Muscle layer of colon (tissue), 2 donors: ENCODE data around the gene CCDC88C.
"Not testable (repeated sequence)": the region's sequence is repeated elsewhere in the genome, so short reads cannot be mapped to it uniquely, and the experiment has no call there.

Experiments
- H3K27ac ChIP-seq: one replicate; pipeline ENCODE4 v1.7.0; 2013; ENCODE audit warnings: low read depth, mild to moderate bottlenecking, low read length, moderate library complexity
- H3K27me3 ChIP-seq, 2 donors: one replicate each; pipeline ENCODE4 v1.7.0; 2013; ENCODE audit warnings: low read length in 2 of 2, mild to moderate bottlenecking in 2 of 2; ENCODE audit not compliant: insufficient read depth in 2 of 2, control insufficient read depth in 1 of 2
- H3K36me3 ChIP-seq: one replicate; pipeline ENCODE4 v1.7.0; 2013; ENCODE audit warnings: mild to moderate bottlenecking, low read length; ENCODE audit not compliant: insufficient read depth
- H3K4me1 ChIP-seq: one replicate; pipeline ENCODE4 v1.7.0; 2013; ENCODE audit warnings: mild to moderate bottlenecking, low read length; ENCODE audit not compliant: insufficient read depth
- H3K4me3 ChIP-seq, 2 donors: one replicate each; pipeline ENCODE4 v1.7.0; 2013; ENCODE audit warnings: low read length in 2 of 2, low read depth in 1 of 2, mild to moderate bottlenecking in 1 of 2, moderate library complexity in 1 of 2
- H3K9ac ChIP-seq: one replicate; pipeline ENCODE4 v1.7.0; 2013; ENCODE audit warnings: low read length
- H3K9me3 ChIP-seq: one replicate; pipeline ENCODE4 v1.7.0; 2013; ENCODE audit warnings: mild to moderate bottlenecking, low read length
- donor health status: abdominal sarcoma.
- donor health status: Adenocarcinoma of cecum.

The CCDC88C gene

GRCh38 chr14:91269076-91269991 lies 148.3 kb downstream of the CCDC88C start:
- H3K27ac ChIP-seq: no peak overlapping the region
- H3K9me3 ChIP-seq: no peaks in the 10 kb centered on the region
- no peak overlapping the region for H3K4me3 ChIP-seq
- H3K36me3 ChIP-seq: no peaks in the 10 kb centered on the region
- peaks cover 7% of the 10 kb centered on the region for H3K4me1 ChIP-seq
- H3K27me3 ChIP-seq: no peaks in the 10 kb centered on the region
- H3K9ac ChIP-seq: no peak overlapping the region

GRCh38 chr14:91267965-91268437 lies 149.6 kb downstream of the CCDC88C start:
- H3K4me3 ChIP-seq: no peak overlapping the region
- no peaks in the 10 kb centered on the region for H3K27me3 ChIP-seq
- no peaks in the 10 kb centered on the region for H3K36me3 ChIP-seq
- no peak overlapping the region for H3K9ac ChIP-seq
- no peak overlapping the region for H3K27ac ChIP-seq
- H3K9me3 ChIP-seq: no peaks in the 10 kb centered on the region
- H3K4me1 ChIP-seq: peaks cover 7% of the 10 kb centered on the region

- H3K27ac ChIP-seq, H3K4me3 ChIP-seq, H3K4me1 ChIP-seq, H3K36me3 ChIP-seq, H3K9me3 ChIP-seq, H3K9ac ChIP-seq, H3K27me3 ChIP-seq: not testable (repeated sequence)
Measured at GRCh38 chr14:91266276-91266675, 151.3 kb downstream of the CCDC88C start.

- H3K27me3 ChIP-seq: no peaks in the 10 kb centered on the region
Measured at GRCh38 chr14:91265404-91265803, 152.2 kb downstream of the CCDC88C start.

GRCh38 chr14:91264151-91265150 lies 153.2 kb downstream of the CCDC88C start:
- Histone ChIP-seq H3K9ac (no peak overlapping the region), H3K4me1 (peaks cover under 1% of the 10 kb centered on the region), H3K9me3 (no peaks in the 10 kb centered on the region), H3K36me3 (no peaks in the 10 kb centered on the region), H3K4me3 (peak overlapping the region; percentile 11 to 43), H3K27ac (peak overlapping the region; percentile 41), H3K27me3 (no peaks in the 10 kb centered on the region)

More at GRCh38 chr14:91265404-91265803, 152.2 kb downstream of the CCDC88C start:
- H3K27ac ChIP-seq: no peak overlapping the region
- H3K36me3 ChIP-seq: no peaks in the 10 kb centered on the region
- H3K4me1 ChIP-seq: peaks cover 7% of the 10 kb centered on the region
- no peak overlapping the region for H3K9ac ChIP-seq
- no peaks in the 10 kb centered on the region for H3K9me3 ChIP-seq
- no peak overlapping the region for H3K4me3 ChIP-seq

- Histone ChIP-seq H3K9ac (no peak overlapping the region), H3K4me1 (no peaks in the 10 kb centered on the region), H3K36me3 (no peaks in the 10 kb centered on the region), H3K4me3 (no peak overlapping the region), H3K9me3 (no peaks in the 10 kb centered on the region), H3K27ac (no peak overlapping the region), H3K27me3 (no peaks in the 10 kb centered on the region)
Measured at GRCh38 chr14:91263329-91263728, 154.3 kb downstream of the CCDC88C start.

GRCh38 chr14:91261986-91262549 lies 155.6 kb downstream of the CCDC88C start:
- Histone ChIP-seq H3K27ac (no peak overlapping the region), H3K27me3 (no peaks in the 10 kb centered on the region), H3K9me3 (no peaks in the 10 kb centered on the region), H3K9ac (no peak overlapping the region), H3K4me1 (peaks cover 7% of the 10 kb centered on the region), H3K36me3 (no peaks in the 10 kb centered on the region), H3K4me3 (no peak overlapping the region)

- H3K27ac ChIP-seq: no peak overlapping the region
- peaks cover 16% of the 10 kb centered on the region for H3K4me1 ChIP-seq
- H3K4me3 ChIP-seq: no peak overlapping the region
- no peaks in the 10 kb centered on the region for H3K9me3 ChIP-seq
- H3K9ac ChIP-seq: no peak overlapping the region
- H3K36me3 ChIP-seq: no peaks in the 10 kb centered on the region
- H3K27me3 ChIP-seq: no peaks in the 10 kb centered on the region
Measured at GRCh38 chr14:91261115-91261514, 156.5 kb downstream of the CCDC88C start.

- H3K27me3 ChIP-seq: no peaks in the 10 kb centered on the region
- no peaks in the 10 kb centered on the region for H3K36me3 ChIP-seq
- no peak overlapping the region for H3K9ac ChIP-seq
- no peak overlapping the region for H3K4me3 ChIP-seq
- no peak overlapping the region for H3K27ac ChIP-seq
- H3K9me3 ChIP-seq: no peaks in the 10 kb centered on the region
- peaks cover 23% of the 10 kb centered on the region for H3K4me1 ChIP-seq
Measured at GRCh38 chr14:91258876-91259275, 158.7 kb downstream of the CCDC88C start.

- H3K4me1 ChIP-seq: peaks cover 26% of the 10 kb centered on the region
- H3K27ac ChIP-seq: peak overlapping the region; percentile 1
- H3K4me3 ChIP-seq: no peak overlapping the region
- H3K36me3 ChIP-seq: no peaks in the 10 kb centered on the region
- H3K9ac ChIP-seq: no peak overlapping the region
- no peaks in the 10 kb centered on the region for H3K9me3 ChIP-seq
- H3K27me3 ChIP-seq: no peaks in the 10 kb centered on the region
Measured at GRCh38 chr14:91258011-91258618, 159.5 kb downstream of the CCDC88C start.
